ENCODE measurements around the gene MADD. TPM values are rescaled to one million over a fixed set of nuclear protein-coding genes. Genes with fewer than 3 reads are reported as not detected.

MADD gene
- total and polyA plus RNA-seq, 2 donors (not counting 3 experiments of a cell fraction or from before 2014, with no cell fraction given): 35.3 to 36.8 TPM

DNA sequence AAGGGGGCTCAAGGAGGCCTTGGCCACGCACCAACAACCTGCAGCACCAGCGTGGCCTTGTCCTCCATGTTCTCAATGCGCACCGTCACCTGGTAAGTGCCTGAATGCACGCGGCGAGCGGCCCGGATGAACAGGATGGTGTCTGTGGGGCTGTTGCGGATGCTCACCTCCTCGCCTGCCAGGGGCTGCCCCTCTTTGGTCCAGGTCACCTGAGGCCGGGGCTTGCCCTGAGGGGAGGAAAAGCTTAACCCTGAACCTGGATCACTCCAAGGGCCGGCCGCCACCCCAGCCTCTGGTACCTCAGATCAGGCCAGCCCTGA is 63.6 kb downstream of the MADD start:
- Histone ChIP-seq H3K4me3 (replicated peaks in 1 of 3; ENCODE audit: insufficient read depth in 1 of 3, low read depth in 1 of 3, low read length in 3 of 3) (no peak overlapping the region), H2AFZ (ENCODE audit: low read depth, low read length) (no peak overlapping the region), H3K27ac (ENCODE audit: insufficient read depth, low read depth, low read length) (no peak overlapping the region), H3K9me1 (replicated peaks; ENCODE audit: control insufficient read depth, extremely low read depth, insufficient read depth, low read length) (no peaks in the 10 kb centered on the region), H3K4me2 (ENCODE audit: insufficient read depth, low read length) (no peak overlapping the region), H3K4me1 (ENCODE audit: control insufficient read depth, extremely low read depth, insufficient read depth, low read length) (peaks cover 16% of the 10 kb centered on the region), H4K20me1 (replicated peaks; ENCODE audit: control insufficient read depth, extremely low read depth, insufficient read depth, low read length) (no peaks in the 10 kb centered on the region), H3K9ac (replicated peaks; ENCODE audit: extremely low read depth, insufficient read depth, low read length) (no peak overlapping the region), H3K79me2 (ENCODE audit: control insufficient read depth, insufficient read depth, low read length) (no peaks in the 10 kb centered on the region), H3K27me3 (ENCODE audit: control insufficient read depth in 2 of 2, insufficient read depth in 2 of 2, low read length in 2 of 2) (no peaks in the 10 kb centered on the region), H3K9me3 (replicated peaks; ENCODE audit: control insufficient read depth, insufficient read depth, low read length) (no peaks in the 10 kb centered on the region), H3K36me3 (ENCODE audit: control insufficient read depth in 2 of 2, extremely low read depth in 1 of 2, insufficient read depth in 2 of 2, low read length in 2 of 2) (peaks cover 0 to 5% of the 10 kb centered on the region in 2 experiments)
- POLR2A ChIA-PET: no interaction called here
- intact Hi-C loops (cut with micrococcal nuclease): no loop called here
- CTCF ChIA-PET: interaction anchor here (1.1 to 1.5 kb wide), 2 partner anchors 8 to 22 kb away, joined by 3 to 6 read pairs; no protein-coding TSS in a partner anchor
- FAIRE-seq (no peak), DNase-seq (ENCODE audit: low read depth, low spot score) (no peak)
- dilution Hi-C loops (cut with MboI; ENCODE audit: extremely low pct_ligation_motif_present, low sequenced_read_pairs): no loop called here
- no peak for TF ChIP-seq FOS (IDR thresholded peaks at IDR 0.05; ENCODE audit: borderline replicate concordance, insufficient read depth, low read length)
- no peak for TF ChIP-seq POLR2AphosphoS5 (IDR thresholded peaks at IDR 0.05; ENCODE audit: insufficient read depth, low read depth, low read length)
- no peak for TF ChIP-seq GATA2 (IDR thresholded peaks at IDR 0.05; ENCODE audit: insufficient read depth, insufficient read length, low read depth, low read length)
- no peak for TF ChIP-seq EZH2 (IDR thresholded peaks at IDR 0.05; ENCODE audit: borderline replicate concordance, low read depth, low read length, severe bottlenecking)
- no peak for TF ChIP-seq MYC (IDR thresholded peaks at IDR 0.05; ENCODE audit: low read depth, low read length)
- no peak for TF ChIP-seq POLR2A (IDR thresholded peaks at IDR 0.05; ENCODE audit: low read depth, low read length)
- TF ChIP-seq, protein P1, sequence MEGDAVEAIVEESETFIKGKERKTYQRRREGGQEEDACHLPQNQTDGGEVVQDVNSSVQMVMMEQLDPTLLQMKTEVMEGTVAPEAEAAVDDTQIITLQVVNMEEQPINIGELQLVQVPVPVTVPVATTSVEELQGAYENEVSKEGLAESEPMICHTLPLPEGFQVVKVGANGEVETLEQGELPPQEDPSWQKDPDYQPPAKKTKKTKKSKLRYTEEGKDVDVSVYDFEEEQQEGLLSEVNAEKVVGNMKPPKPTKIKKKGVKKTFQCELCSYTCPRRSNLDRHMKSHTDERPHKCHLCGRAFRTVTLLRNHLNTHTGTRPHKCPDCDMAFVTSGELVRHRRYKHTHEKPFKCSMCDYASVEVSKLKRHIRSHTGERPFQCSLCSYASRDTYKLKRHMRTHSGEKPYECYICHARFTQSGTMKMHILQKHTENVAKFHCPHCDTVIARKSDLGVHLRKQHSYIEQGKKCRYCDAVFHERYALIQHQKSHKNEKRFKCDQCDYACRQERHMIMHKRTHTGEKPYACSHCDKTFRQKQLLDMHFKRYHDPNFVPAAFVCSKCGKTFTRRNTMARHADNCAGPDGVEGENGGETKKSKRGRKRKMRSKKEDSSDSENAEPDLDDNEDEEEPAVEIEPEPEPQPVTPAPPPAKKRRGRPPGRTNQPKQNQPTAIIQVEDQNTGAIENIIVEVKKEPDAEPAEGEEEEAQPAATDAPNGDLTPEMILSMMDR (IDR thresholded peaks at IDR 0.05; ENCODE audit: extremely low read depth in 1 of 2, insufficient read depth in 1 of 2, low read depth in 1 of 2, low read length in 2 of 2): no peak
- no peak for TF ChIP-seq JUN (IDR thresholded peaks at IDR 0.05; ENCODE audit: borderline replicate concordance, insufficient read depth, insufficient read length, low read depth)
- TF ChIP-seq, protein P2, sequence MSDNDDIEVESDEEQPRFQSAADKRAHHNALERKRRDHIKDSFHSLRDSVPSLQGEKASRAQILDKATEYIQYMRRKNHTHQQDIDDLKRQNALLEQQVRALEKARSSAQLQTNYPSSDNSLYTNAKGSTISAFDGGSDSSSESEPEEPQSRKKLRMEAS (IDR thresholded peaks at IDR 0.05; ENCODE audit: insufficient read depth, insufficient read length): no peak
- BruUV-seq (replicated peaks): no TSS peak

Measured in endothelial cell of umbilical vein (primary cell).